Lung (tissue), 16 donors: ENCODE data around the gene NAIF1. TPM values are rescaled to one million over a fixed set of nuclear protein-coding genes. Genes with fewer than 3 reads are reported as not detected.

ENCODE experiments used
- ATAC-seq: fragments of 200-7000 bp; cut with Tn5 transposase; one replicate; pipeline ENCODE4 v1.9.1; 2020; ENCODE audit warnings: moderate number of reproducible peaks; ENCODE audit not compliant: insufficient read depth, low FRiP score
- DNase-seq, 3 donors: peaks; one replicate each; pipeline ENCODE4 v3.0.0-alpha.2; 2013 to 2017
- H3K27ac ChIP-seq, 2 donors: one replicate each; pipeline ENCODE4 v1.5.1; 2013; ENCODE audit warnings: mild to moderate bottlenecking in 2 of 2, moderate library complexity in 2 of 2, control low read depth in 1 of 2, inconsistent platforms in 1 of 2, low read depth in 1 of 2, low read length in 1 of 2
- H3K27me3 ChIP-seq, 3 donors: one replicate each; pipeline ENCODE4 v1.5.1; 2013; ENCODE audit warnings: low read length in 2 of 3; ENCODE audit not compliant: control insufficient read depth in 3 of 3, insufficient read depth in 3 of 3
- H3K36me3 ChIP-seq, 4 donors: one replicate each; pipeline ENCODE4 v1.5.1; 2013; ENCODE audit warnings: low read length in 4 of 4, mild to moderate bottlenecking in 1 of 4, moderate library complexity in 1 of 4; ENCODE audit not compliant: control insufficient read depth in 4 of 4, insufficient read depth in 4 of 4
- H3K4me1 ChIP-seq, 5 donors: one replicate each; pipeline ENCODE4 v1.5.1; 2013; ENCODE audit warnings: low read length in 5 of 5, mild to moderate bottlenecking in 2 of 5, moderate library complexity in 1 of 5; ENCODE audit not compliant: control insufficient read depth in 5 of 5, insufficient read depth in 5 of 5
- H3K4me3 ChIP-seq: one replicate; pipeline ENCODE4 v1.5.1; 2013; ENCODE audit warnings: mild to moderate bottlenecking, control low read depth, moderate library complexity
- H3K9ac ChIP-seq, 2 donors: one replicate each; pipeline ENCODE4 v1.5.1; 2013; ENCODE audit warnings: low read length in 2 of 2, control low read depth in 1 of 2; ENCODE audit not compliant: insufficient read depth in 1 of 2
- H3K9me3 ChIP-seq, 4 donors: one replicate each; pipeline ENCODE4 v1.5.1; 2013; ENCODE audit warnings: low read length in 3 of 4, mild to moderate bottlenecking in 1 of 4, moderate library complexity in 1 of 4; ENCODE audit not compliant: control insufficient read depth in 4 of 4, insufficient read depth in 3 of 4
- CTCF ChIP-seq: IDR thresholded peaks from 2 replicates; pipeline ENCODE4 v1.5.1; 2012; ENCODE audit warnings: mild to moderate bottlenecking; ENCODE audit errors: control extremely low read depth, extremely low read depth
- WGBS, 2 donors: extraction: QIAGEN DNeasy Blood & Tissue Kit; methylation state at CpG; one replicate each; pipeline ENCODE4 v1.1.7; 2013; 5-methylcytosine and 5-hydroxymethylcytosine counted together
- long read RNA-seq, 5 donors: transcript quantifications; one replicate each; lab custom pipeline, GENCODE V29; 2026
- polyA plus RNA-seq, 2 donors: library from polyadenylated mRNA; stranded (reverse); fragments of 200-250 nt; gene quantifications; one replicate each; pipeline ENCODE4 v1.2.1, GENCODE V29; 2013
- total RNA-seq, 2 donors: library from RNA; depleted of rRNA in 1 of 2; stranded (reverse); fragments of >200 nt in 1 of 2; gene quantifications; one replicate each; pipeline ENCODE4 v1.2.1, GENCODE V29; 2014 to 2021
- donor health status: control.
- donor health status: control.
- donor health status: Bipolar disorder and iron deficiency.
- donor health status: healthy.
- donor health status: DM: yes; HTN: yes; CAD: no.

Gene NAIF1
- 1 to 10 TPM; 7.2 to 9.4 TPM for total RNA-seq
- 1 to 10 TPM; 8.2 to 9.4 TPM for polyA plus RNA-seq
- long read RNA-seq, donor 1, partial matches to known transcripts, result 8 of 11 reads
- long read RNA-seq, donor 1, other reads (novel, unspliced or antisense), result 0 of 11 reads
- long read RNA-seq, donor 2, partial matches to known transcripts, result 0 of 3 reads
- long read RNA-seq, donor 2, other reads (novel, unspliced or antisense), result 0 of 3 reads
- long read RNA-seq, donor 3, partial matches to known transcripts, result 0 of 1 reads
- long read RNA-seq, donor 3, other reads (novel, unspliced or antisense), result 0 of 1 reads
- long read RNA-seq, donor 4, partial matches to known transcripts, result 0 of 1 reads
- long read RNA-seq, donor 4, other reads (novel, unspliced or antisense), result 0 of 1 reads
- long read RNA-seq, donor 5, partial matches to known transcripts, result 8 of 13 reads
- long read RNA-seq, donor 5, other reads (novel, unspliced or antisense), result 0 of 13 reads

- H3K4me1 ChIP-seq, result peaks cover 8 to 29% (median 16%) of the 10 kb centered on the region in 5 donors
Observed at GRCh38 chr9:128066713-128067644, at the start of gene NAIF1. Gene NAIF1, minus strand, starts transcription at chr9:128067320. Its CDS starts 219 bp downstream, at chr9:128067101.

GRCh38 chr9:128116104-128117083, 49.3 kb upstream of the NAIF1 start:
- DNase-seq (no peak), ATAC-seq (no peak)
- no peak for TF ChIP-seq CTCF
- Histone ChIP-seq H3K27me3 (no peaks in the 10 kb centered on the region), H3K9ac (no peak overlapping the region), H3K9me3 (peaks cover 0 to 3% (median 0%) of the 10 kb centered on the region in 4 donors), H3K4me3 (no peak overlapping the region), H3K4me1 (peaks cover 0 to 7% (median 0%) of the 10 kb centered on the region in 5 donors), H3K36me3 (peaks cover 0 to 16% (median 0%) of the 10 kb centered on the region in 4 donors), H3K27ac (no peak overlapping the region)
- WGBS, 2 donors, result 89 to 95% methylated on average over 16 of the region's 16 CpGs

More at GRCh38 chr9:128066713-128067644, at the start of gene NAIF1:
- peak; percentile 99 to 100 (median 100) for DNase-seq
- peak within 1 kb of the TSS; percentile 92 for H3K4me3 ChIP-seq
- peaks cover 0 to 10% (median 1%) of the 10 kb centered on the region in 4 donors for H3K36me3 ChIP-seq
- TF ChIP-seq CTCF, result no peak
- H3K27ac ChIP-seq, result peak within 1 kb of the TSS; percentile 96 to 98
- no peaks in the 10 kb centered on the region for H3K9me3 ChIP-seq
- 36% methylated on average over 54 of the region's 54 CpGs for WGBS, 2 donors
- H3K9ac ChIP-seq, result peak within 1 kb of the TSS; percentile 71 to 95
- ATAC-seq, result peak; percentile 77
- no peaks in the 10 kb centered on the region for H3K27me3 ChIP-seq
